HG03196 (cell line): Measurements from ENCODE around the gene LCE2B.
"Not testable (repeated sequence)": the region's sequence is repeated elsewhere in the genome, so short reads cannot be mapped to it uniquely, and the experiment has no call there.

Source experiments
- ATAC-seq: cut with Tn5 transposase; IDR thresholded peaks from one replicate; pipeline ENCODE4 v1.9.1; 2021; ENCODE audit not compliant: unreplicated experiment

The LCE2B gene, protein sequence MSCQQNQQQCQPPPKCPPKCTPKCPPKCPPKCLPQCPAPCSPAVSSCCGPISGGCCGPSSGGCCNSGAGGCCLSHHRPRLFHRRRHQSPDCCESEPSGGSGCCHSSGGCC

DNA sequence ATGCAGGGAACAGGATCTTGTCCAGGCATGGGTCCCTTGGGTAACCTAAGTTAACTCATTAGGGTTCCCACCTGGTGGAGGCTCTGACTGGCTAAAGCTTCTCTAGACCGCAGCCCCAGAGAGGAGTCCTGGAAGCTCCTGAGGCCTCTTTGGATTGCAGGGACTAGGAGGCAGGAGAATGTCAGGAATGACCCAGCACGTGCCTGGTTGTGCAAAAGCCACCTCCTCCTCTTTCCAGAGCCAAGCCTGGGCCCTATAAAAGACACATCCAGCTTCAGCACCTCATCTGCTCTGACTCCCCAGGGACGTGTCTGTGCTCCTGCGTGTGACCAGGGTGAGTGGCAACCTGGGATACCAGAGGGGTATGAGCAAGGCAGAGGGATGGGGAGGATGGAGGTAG is at the start of gene LCE2B:
TSS of gene LCE2B (plus strand) at position 301 of the 400 bp plus-strand sequence. CDS start 721 bp downstream, outside the sequence.
- ATAC-seq = not testable (repeated sequence)

DNA sequence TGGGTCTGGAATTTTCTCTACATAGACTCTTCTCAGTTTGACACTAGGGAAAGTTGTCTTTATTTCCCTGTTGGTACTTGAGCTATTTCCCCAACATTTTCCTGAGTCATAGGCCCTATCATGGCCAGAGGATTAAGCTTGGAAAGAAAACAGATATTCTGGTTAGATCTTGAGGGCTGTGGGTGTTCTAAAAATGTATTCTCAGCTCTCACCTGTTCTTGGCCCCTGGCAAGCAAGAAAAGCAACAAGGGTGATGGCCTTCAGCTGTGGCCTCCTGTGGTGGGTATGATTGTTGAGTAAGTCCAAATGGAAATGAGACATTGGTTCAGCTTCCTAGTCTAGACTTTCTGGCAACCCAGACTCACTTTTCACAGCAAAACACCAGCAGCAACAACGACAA is 45.6 kb upstream of the LCE2B start:
- ATAC-seq = no peak

DNA sequence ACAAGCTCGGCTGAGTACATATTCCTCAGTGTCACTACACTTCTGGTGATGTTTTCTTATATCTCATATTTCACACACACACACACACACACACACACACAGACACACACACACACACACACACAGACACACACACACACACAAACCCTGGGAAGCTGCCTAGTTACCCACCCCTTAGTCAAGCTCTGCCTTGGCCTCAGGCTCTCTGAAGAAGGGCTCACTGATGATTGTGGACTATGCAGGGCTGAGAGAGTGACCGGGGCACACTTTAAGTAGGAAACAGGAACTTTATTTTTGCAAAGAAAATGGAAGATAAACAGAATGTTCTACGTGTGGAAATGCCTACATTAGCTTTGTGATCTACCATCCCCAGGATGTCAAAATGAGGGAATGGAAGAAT is 42.0 kb upstream of the LCE2B start:
- ATAC-seq = no peak

DNA sequence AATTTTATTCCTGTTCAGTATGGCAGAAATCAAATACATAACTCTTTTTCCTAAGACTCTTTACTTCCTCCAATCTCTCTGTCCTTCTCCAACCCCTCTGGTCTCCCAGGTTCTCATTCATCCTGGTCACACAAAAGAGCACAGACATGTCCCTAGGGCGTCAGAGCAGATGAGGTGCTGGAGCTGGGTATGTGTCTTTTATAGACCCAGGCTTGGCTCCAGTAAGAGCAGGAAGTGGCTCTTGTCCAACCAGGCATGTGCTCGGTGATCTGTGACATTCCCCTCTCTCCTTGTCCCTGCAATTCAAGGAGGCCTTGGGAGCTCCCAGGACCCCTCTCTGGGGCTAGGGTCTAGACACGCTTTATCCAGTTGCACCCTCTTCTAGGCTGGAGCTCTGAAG is 40.8 kb upstream of the LCE2B start:
- no peak for ATAC-seq

DNA sequence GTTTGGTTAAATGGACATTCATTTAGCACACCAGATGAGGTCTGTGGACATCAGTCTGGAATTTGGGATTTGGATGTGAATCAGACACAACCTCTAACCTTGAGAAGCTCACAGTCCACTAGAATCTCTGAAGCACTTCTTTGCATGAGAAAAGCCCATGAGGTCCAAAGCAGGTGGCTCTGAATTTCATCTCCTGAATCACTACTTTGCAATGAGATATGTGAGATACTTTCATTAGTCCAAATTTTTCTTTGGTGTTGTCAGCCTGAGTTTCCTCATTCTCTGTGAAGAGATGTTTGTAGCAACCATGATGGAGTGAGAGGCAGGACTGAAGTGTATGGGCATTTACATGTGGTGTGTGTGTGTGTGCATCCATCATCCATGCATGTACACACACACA is 39.3 kb upstream of the LCE2B start:
- no peak for ATAC-seq

DNA sequence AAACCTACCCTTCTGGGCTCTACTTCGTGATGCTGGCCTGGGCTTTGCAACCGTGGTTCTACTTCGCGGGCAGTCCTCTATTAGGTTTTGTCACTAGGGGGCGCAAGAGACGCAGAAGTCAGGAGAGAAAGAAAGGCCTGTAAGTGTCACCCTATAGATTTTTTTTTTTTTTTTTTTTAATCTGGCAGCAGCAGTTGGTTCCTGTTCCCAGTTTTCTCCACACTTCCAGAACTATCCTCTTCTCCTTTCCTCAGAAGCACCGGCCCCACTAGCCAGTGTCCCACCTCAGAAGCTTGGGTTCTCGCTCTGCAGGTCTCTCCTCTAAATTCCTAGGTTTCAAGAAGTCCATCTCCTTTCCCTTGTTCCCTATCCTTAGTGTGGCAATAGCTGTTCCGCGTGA is 31.8 kb upstream of the LCE2B start:
- ATAC-seq = no peak

DNA sequence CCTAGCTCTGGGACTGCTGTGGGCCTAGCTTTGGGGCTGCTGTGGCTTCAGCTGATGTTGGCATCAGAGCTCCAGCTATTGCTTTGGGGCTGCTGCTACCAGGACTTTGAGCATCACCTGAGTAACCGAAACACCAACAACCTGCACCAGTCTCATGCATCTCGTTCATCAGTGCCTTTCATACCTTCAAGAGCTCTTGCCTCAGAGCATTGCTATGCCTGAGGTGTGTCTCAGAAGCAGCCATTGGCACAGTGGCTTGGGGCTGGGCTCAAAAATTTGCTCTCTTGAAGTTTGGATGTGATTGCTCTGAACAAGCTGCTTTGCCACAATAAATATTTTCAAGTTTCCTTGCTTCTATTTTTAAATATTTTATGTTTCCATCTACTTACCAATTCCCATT is 29.5 kb upstream of the LCE2B start:
- no peak for ATAC-seq

DNA sequence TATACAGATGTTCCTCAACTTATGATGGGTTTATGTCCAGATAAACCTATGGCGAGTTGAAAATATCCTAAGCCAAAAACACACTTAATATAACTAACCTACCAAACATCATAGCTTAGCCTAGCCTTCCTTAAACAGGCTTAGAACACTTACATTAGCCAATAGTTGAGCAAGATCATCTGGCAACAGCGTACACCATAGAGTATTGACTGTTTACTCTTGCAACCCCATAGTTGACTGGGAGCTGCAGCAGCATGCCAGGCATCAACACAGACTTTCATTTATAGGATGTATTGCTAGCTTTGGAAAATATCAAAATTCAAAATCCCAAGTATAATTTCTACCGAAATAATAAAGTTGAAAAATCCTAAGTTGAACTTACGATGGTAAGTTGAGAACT is 28.2 kb upstream of the LCE2B start:
- ATAC-seq = no peak

DNA sequence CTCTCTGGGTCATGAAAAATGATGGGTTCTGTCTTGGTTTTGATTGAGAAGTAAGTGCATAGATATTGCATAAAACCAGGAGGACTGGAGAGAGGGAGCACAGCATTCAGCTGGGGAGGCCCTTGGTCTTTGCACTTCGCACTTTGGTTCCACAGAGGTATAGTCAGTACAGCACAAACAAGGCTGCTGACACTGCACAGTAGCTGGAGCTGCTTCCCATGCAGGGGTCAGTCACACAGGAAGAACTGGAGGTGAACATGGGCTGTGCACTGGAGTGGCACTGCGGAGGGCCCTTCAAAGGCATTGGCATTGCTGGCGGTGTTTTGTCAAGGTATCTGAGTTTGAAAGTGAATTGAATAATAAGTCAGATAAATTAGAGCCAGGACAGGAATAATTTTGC is 27.3 kb upstream of the LCE2B start:
- ATAC-seq = no peak

DNA sequence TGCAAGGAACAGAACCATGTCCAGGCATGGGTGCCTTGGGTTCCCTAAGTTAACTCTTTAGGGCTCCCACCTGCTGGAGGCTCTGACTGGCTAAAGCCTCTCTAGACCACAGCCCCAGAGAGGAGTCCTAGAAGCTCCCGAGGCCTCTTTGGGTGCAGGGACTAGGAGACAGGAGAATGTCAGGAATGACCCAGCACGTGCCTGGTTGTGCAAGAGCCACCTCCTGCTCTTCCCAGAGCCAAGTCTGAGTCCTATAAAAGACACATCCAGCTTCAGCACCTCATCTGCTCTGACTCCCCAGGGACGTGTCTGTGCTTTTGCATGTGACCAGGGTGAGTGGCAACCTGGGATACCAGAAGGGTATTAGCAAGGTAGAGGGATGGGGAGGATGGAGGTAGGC is 22.8 kb upstream of the LCE2B start, which contains the start of gene LCE2D:
TSS of gene LCE2D (plus strand) at position 283 of the 400 bp plus-strand sequence. CDS start 726 bp downstream, outside the sequence.
- ATAC-seq = no peak

DNA sequence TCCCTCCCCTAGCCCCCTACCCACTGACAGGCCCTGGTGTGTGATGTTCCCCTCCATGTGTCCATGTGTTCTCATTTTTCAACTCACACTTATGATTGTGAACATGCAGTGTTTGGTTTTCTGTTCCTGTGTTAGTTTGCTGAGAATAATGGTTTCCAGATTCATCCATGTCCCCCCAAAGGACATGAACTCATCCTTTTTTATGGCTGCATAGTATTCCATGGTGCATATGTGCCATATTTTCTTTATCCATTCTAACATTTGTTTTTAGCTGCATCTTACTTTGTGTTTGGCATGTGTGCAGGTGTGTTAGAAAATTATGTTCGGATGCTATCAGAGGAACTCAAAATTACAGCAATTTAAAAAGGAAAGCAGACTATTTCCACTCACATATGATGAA is 19.8 kb upstream of the LCE2B start:
- not testable (repeated sequence) for ATAC-seq

DNA sequence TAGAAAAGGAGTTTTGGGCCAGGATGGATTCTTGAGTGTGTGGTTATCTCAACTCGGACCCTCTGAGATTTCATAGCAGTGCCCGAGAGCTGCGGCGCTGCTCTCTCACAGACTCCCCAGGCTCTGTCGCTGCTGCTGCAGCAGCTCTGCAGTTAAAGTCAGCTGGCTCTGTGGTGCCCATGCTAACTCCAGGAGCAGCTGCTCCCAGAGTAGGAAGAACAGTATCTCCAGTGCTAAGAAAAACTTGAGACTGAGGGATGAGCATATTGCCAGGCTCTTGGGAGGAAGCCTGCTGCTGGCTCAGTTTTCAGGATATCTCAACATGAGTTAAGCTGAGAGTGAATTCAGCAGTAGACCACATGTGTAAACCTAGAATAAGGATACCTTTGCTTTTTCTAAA is 18.3 kb upstream of the LCE2B start:
- ATAC-seq = no peak

DNA sequence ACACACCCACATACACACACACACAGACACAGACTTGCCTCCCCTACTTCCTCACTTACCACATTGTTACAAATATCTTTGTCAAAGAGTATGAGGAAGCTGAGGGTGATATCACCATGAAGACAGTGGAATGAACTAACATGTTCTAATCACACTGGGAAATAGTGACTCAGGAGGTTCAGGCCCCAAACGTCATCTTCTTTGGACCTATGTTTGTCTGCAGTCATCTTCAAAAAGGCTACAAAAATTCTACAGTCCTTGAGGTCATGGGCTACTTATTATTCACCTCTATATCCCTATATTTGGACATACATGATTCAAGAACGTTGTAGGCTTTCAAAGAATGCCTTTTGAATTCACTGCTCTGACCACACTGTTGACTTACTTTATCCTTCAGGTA is 12.9 kb upstream of the LCE2B start:
- ATAC-seq = no peak

DNA sequence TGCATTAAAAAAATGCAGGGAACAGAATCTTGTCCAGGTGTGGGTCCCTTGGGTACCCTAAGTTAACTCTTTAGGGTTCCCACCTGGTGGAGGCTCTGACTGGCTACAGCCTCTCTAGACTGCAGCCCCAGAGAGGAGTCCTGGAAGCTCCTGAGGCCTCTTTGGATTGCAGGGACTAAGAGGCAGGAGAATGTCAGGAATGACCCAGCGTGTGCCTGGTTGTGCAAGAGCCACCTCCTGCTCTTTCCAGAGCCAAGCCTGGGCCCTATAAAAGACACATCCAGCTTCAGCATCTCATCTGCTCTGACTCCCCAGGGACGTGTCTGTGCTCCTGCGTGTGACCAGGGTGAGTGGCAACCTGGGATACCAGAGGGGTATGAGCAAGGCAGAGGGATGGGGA is 10.9 kb upstream of the LCE2B start, which contains the start of gene LCE2C:
TSS of gene LCE2C (plus strand) at position 297 of the 400 bp plus-strand sequence. CDS start 737 bp downstream, outside the sequence.
- not testable (repeated sequence) for ATAC-seq

DNA sequence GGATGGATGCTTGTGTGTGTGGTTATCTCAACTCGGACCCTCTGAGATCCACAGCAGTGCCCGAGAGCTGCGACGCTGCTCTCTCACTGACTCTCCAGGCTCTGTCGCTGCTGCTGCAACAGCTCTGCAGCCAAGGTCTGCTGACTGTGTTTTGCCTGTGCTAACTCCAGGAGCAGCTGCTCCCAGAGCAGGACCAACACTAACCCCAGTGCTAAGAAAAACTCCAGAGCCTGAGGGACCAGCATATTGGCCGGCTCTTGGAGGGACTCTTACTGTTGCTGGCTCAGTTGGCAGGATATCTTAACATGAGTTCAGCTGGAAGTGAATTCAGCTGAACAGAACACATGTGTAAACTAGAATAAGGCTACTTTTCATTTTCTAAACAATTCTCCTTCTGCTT is 6.5 kb upstream of the LCE2B start:
- no peak for ATAC-seq

DNA sequence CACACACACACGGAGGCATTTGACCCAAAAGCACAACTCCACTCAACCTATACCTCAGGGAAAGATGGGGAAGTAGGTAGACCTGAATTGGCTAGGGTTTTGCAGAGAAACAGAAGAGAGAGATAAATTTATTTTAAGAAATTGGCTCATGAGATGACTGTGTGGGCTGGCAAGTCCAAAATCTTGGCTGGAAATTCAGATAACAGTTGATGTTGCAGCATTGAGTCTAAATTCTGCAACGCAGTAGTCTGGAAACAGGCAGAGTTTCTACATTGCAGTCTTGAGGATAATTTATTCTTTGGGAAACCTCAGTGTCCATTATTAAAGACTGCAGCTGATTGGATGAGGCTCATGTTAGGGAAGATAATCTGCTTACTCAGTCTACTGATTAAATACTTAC is 4.3 kb upstream of the LCE2B start:
- ATAC-seq = no peak

DNA sequence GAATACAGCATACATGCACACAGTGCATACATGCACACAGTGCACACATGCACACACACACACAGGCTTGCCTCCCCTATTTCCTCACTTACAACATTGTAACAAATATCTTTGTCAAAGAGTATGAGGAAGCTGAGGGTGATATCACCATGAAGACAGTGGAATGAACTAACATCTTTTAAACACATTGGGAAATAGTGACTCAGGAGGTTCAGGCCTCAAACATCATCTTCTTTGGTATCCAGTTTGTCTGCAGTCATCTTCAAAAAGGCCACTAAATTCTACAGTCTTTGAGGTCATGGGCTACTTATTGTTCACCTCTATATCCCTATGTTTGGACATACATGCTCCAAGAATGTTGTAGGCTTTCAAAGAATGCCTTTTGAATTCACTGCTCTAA is 2.1 kb upstream of the LCE2B start:
- ATAC-seq = no peak

DNA sequence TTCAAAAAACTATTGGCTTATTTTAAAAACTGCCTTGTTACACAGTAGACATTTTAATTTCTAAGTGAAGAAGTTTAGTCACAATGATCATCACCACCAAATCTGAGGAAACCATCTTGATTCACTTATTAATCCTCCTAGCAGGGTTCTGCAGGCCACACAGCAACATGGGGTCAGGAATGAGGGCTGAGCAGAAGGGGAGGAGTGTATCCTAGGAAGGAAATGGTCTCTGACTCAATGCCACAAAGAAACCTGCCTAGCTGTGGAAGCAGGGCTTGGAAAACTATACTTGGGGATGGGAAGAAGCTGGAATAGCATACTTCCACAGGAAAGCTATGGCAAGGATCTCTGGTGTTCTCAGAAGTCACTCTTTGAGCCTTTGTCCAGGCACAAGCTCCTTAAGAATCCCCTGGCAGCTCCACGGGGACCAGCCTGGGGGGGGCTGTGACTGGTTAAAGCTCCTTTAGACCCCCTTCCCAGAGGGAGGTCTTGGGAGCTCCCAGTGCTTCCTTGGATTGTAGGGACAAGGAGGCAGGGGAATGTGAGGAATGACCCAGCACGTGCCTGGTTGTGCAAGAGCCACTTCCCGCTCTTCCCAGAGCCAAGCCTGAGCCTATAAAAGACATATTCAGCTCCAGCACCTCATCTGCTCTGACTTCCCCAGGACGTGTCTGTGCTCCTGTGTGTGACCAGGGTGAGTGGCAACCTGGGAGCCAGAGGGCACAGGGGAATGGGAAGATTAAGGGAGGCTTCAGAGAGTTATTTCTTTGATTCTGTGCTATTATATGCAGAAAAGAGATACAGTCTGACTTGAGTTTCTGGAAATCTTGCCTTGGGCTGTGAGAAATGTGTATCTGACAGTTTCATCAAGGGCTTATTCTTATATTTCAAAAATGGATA is 12.0 kb downstream of the LCE2B start, which contains the start of gene LCE2A:
TSS of gene LCE2A (plus strand) at position 645 of the 900 bp plus-strand sequence. CDS start 557 bp downstream, outside the sequence.
- no peak for ATAC-seq

DNA sequence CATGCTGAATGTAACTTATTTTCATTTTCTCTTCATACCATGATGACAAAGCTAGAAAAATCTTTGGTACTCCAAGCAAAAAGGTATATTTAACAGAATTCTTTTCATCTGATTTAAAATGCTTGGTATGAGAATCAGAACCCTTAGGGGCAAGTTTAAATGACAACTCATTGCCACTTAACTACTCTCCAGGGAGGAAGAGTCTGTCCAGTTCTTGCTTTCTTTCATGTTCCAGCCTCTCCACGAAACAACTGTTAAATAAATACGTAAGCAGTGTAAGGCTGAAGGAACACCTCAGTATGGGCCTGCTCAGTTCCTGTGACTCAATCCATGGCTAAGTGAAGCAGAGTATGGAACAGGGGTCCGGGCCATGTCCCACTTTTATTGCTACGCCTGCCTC is 13.8 kb downstream of the LCE2B start:
- ATAC-seq = no peak

DNA sequence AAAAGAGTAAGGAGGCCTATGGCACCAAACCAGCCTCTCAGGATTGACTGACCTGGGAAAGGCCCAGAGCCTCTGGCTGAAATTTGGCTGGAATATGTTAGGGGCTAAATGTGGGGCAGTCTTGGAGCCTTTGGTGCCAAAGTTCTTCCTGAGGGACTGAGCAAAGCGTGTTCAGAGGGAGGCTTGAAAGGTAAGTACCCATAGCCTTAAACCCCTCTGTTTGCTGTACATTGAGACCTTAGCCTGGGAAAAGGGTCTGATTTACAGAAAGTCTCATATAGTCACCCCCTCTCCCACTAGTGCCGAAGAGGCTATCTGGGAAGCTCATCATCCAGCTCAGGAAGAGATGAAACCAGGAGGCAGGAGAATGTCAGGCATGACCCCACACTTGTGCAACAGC is 21.9 kb downstream of the LCE2B start, which contains the start of gene LCE4A:
TSS of gene LCE4A (plus strand) at position 301 of the 400 bp plus-strand sequence. CDS start 916 bp downstream, outside the sequence.
- no peak for ATAC-seq

DNA sequence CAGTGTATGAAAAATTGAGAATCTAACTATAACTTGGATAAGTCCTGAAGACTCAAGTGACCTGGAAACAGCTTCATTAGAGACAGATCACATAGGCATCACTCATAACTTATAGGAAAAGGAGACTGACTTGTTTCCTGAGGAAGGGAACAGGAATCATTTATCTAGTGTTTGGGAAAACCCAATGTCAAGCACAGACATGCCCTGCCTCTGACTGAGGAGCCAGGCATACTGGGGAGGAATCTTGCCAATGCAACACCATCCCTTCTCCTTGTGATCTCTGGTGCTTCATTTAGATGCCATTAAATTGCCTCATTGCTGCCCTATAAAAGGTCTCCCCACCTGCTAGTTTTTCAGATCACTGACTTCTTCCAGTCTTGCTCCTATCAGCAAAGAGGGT is 32.3 kb downstream of the LCE2B start:
- ATAC-seq = no peak

DNA sequence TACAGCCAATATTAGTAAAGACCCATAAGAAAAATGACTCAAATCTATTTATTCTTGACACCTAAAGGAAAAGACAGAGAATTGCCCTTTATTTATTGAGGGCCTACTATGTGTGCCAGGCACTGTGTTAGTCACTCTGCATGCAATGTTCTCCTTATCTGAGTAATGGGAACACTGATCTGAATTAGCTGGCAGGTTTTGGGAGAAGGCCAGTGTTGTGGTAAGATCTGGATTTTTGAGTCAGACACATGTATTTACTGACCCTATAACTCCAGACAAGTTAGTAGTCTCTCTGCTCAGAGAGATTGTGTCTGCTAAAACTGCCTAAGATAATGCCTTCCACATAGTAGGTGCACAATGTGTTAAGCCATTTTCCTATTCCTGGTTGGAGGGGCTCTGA is 39.3 kb downstream of the LCE2B start:
- no peak for ATAC-seq
